CD4-positive, alpha-beta T cell treated with Interleukin-21 for 1 hour (primary cell): ENCODE results near the gene C18orf32.
"Not testable (repeated sequence)": the region's sequence is repeated elsewhere in the genome, so short reads cannot be mapped to it uniquely, and the experiment has no call there.

Source experiments
- DNase-seq: peaks from one replicate; pipeline ENCODE4 v3.0.0-alpha.2; 2020

Gene C18orf32

DNA sequence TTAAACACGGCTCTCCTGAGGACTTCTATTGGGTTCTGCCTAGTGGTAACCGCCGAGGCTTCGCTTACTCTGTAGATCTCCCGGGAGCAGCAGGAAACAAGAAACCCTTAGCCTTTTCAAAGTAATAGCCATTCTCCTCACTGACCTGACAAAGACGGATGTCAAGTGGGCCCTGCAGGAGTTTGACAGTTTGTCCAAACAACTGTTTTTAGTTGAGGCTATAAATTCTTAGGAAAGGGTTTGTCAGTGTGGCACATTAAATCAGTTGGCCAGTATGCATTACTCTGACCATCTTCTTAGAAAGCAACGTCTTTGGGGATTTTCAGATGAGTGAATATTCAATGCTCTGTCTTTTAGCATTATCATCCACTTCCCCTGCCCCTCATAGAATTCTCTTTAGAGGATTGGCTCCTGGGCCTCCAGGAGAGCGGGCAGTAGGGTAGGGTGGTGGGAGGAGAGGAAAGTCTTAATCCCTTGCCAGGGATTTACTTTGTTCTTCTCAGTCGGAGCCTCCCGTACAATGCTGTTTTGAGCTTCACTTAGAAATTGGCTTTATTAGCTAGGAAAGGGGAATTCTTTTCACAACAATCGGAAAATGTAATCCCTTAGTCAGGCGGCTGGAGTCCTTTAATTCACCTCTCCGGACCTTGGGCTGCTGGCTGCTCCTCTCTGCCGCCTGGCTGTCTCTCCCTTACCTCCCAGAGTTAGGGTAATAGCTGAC, 13.3 kb upstream of the C18orf32 start:
- DNase-seq: no peak

DNA sequence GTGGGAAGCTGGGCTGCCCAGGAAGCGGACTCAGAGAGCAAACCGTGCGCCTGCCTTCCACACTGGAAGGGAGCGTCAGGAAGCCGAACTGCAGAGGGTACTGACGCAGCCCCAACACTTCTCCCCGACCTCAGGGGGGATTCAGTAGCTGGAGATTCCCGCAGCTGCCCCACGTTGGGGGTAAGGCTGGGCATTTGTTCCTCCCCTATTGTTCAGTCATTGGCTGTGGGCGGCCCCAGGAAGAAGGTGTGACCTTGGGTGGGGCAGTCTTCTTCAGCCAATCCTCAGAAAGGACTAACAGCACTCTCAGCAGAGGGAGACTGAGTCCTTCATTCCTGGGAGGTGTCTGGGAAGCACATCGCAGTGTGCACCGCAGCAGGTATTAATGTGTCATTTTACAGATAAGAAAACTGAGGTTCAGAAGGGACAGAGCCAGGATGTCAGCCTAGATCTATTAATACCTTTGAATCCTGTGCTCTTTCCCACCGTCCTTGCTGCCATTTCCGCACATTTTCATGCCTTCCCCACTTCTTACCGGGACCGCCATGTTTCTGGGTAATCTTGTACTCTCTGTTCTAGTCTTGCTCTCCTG, 12.1 kb upstream of the C18orf32 start:
- no peak for DNase-seq

DNA sequence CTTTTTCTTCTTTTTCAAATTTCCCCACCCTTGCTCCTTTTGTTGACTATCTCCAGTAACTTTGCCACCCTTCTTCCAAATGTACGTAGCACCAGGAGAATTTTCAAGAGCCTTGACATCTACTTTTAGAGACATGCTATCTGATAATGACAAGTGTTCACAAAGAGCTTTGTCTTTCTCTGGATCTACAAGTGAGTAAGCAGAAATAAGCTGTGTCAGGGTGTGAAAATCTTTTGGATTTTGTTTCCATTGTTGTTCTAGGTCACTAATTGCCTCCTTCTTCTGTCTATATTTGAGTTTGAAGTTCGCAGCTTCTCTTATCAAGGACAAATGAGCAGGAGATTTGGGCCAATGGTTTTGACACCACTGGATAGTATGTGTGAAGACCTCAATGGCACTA, 8.4 kb upstream of the C18orf32 start:
- DNase-seq: no peak

- no peak for DNase-seq
These were observed 8.0 kb upstream of the C18orf32 start for GRCh38 chr18:49495076-49495475.

GRCh38 chr18:49494660-49495059, 7.6 kb upstream of the C18orf32 start:
- DNase-seq: no peak

GRCh38 chr18:49492694-49493033, 5.6 kb upstream of the C18orf32 start:
- DNase-seq: no peak

DNA sequence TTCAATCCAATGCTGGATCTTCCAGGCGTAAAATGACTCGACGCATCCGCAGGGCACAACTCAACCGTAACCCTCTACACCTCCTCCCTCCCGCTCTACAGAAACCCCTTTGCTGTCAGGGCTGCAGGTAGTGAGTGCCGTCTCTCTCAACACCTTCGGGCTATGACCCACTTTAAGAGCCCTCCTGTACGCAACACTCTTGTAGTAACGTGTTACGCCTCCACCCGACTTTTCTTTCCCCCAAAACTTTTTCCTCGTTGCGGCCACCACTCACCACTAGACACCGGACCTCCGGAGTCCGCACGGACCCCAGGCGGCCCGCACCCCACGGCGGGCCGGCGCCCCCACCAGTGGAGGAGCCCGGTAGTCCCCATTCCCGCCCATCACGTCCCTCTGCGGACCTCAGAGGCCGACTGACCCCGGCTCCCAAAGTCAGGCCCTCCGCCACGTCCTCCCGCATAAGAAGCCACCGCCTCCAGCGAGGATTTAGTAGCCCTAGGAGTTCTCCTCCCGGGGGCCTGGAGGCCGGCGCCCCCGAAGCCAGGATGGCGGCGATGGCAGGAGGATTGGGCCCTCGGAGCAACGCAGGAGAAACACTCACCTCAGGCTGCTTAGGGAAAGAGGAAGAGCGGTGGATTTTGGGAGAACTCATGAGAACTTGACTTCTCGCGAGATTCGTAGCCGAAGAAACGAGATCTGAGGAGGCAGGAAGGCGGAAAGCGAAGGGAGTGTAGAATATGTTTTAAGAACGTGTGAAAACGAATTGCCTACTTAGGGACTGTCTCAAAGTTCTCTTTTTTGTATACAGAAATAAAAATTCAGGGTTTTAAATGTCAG, 5.0 kb upstream of the C18orf32 start, which contains the start of gene RPL17:
RPL17 (minus strand) TSS at position 609 of the 837 bp plus-strand sequence.
- DNase-seq: peak; percentile 96

- no peak for DNase-seq
These were observed 4.5 kb upstream of the C18orf32 start for GRCh38 chr18:49491534-49491856.

- DNase-seq: no peak
These were observed 3.3 kb upstream of the C18orf32 start for GRCh38 chr18:49490246-49490762.

- DNase-seq: no peak
These were observed 777 bp upstream of the C18orf32 start for GRCh38 chr18:49487711-49488310.

GRCh38 chr18:49486606-49486952, 455 bp downstream of the C18orf32 start:
- no peak for DNase-seq

GRCh38 chr18:49486134-49486533, 900 bp downstream of the C18orf32 start:
- no peak for DNase-seq

DNA sequence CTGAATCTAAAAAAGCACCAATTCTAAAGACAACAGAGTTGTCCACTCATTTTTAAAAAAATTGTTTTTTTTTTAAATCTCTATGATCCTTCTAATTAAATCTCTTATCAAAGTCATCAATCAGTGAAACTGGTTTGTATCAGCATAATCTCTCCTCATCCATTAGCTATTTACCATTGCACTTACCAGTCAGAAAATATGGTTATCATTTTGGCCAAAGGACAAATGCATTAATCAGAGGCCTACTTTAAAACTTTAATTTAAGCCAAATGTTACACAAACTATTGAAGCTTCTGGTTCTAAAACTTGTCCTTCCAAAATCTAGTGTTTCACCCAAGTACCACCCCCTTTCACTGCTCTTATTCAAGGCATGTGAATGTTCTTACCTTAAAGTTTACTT, 3.8 kb downstream of the C18orf32 start:
- no peak for DNase-seq

DNA sequence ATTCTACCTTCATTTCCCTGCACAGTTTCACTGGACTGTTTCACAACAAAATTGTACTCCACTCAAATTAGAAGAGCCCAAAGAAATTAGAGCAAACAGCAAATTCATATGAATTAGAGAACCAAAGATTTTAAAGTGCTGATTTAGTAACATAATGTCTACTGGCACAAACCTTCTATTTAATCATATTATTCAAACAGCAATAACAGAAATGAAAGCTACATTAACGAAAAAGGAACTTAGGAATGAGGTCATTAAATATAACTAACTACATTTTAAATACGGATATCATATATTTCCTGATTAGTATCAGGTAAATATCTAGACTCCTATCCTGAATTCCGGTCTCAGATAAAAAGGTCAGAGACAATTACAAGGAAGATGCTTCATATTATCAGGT, 5.1 kb downstream of the C18orf32 start:
- DNase-seq: no peak

DNA sequence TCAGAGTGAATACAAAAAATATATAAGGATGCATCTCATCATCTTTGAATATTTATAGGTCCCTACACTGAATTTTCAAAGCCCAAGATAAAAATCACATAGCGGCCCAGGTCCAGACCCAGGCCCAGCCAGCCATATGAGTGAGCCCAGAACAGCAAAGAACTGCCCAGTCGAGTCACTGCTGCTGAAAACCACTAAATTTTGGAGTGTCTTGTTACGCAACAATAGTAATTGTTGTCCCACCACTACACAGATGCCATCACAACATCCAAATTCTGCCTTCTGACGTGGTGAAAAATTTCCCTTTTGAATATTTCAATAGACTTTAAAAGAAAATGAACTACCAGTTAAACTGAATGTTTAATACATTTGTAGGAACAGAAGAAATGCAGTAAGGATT, 5.7 kb downstream of the C18orf32 start:
- no peak for DNase-seq

DNA sequence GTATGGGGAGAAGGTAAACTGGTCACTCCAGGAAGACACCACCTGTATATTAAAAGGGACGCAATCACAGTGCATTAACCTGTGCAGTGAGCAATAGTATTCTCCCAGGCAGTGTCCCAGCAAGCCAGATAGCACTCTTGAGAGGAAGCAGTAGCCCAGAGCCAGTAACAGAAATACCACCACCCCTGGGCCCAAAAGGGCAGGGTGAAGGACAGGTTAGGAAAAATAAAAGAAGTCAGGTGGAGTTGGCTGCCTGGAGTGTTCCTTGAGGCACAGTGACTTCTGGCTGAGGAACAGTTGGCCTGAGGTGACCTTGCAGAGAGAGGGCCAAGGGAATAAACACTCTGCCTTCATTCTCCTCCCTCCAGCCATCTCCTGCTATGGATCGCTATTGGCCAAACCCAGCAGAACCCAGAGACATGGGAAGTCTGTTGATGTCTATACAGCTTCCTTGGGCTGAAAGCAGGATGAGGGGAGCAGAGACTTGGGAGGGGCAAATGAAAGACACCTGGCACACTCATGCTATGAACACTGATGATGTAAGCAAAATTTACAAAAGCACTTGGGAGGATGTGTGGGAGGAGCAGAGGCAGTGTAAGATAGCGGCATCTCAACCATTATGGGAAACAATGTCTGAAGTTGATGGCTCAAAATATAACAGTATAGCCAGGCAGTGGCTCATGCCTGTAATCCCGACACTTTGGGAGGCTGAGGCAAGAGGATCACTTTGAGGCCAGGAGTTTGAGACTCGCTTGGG, 7.5 kb downstream of the C18orf32 start:
- no peak for DNase-seq

GRCh38 chr18:49476664-49477411, 10.2 kb downstream of the C18orf32 start:
- DNase-seq: no peak

DNA sequence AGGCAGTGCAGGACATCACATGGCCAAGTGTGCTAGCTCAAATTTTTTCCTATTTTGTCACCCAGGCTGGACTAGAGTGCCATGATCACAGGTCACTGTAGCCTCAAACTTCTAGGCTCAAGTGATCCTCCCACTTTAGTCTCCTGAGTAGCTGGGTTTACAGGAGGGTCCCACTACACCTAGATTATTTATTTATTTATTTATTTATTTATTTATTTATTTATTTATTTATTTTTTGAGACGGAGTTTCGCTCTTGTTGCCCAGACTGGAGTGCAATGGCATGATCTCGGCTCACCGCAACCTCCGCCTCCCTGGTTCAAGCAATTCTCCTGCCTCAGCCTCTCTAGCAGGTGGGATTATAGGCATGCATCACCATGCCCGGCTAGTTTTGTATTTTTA, 12.1 kb downstream of the C18orf32 start:
- DNase-seq: not testable (repeated sequence)

GRCh38 chr18:49473721-49474120, 13.3 kb downstream of the C18orf32 start:
- DNase-seq: no peak

GRCh38 chr18:49472459-49472858, 14.6 kb downstream of the C18orf32 start:
- no peak for DNase-seq

DNA sequence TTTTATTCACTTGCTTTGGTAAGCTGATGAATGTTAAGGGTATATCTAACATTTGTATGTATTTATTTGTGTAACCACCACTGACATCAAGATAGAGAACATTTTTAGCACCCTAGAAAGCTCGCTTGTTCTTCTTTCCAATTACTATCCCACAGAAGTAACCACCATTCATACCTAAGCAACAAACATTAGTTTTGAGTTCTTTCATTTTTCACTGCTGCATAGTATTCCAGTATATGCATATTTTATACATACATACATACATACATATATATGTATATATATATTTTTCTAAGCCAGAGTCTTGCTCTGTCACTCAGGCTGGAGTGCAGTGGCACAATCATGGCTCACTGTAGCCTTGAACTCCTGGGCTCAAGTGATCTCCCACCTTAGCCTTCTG, 15.5 kb downstream of the C18orf32 start:
- no peak for DNase-seq

DNA sequence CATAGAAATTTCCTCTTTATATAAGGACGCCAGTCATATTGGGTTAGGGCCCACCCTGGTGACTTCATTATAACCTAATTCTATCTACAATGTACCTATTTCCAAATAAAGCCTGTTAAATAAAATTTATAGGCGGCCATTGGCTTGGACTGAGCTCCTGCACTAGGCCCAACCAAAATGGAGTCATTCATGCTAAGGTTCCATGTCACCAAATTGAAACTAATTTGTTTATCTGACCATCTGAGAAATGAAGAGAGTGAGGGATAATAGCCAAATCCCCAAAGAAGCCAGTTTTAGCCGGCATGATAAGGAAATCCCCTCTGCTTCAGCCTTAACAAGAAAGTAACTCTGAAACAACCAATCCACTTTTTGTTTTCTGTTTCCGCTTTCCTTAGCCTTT, 19.4 kb downstream of the C18orf32 start:
- no peak for DNase-seq
